HG03196 (cell line): ENCODE results near the gene CCDC126.
A peak's percentile ranks its signal among the peaks of the same experiment; 100 is the strongest.
"Not testable (repeated sequence)": the region's sequence is repeated elsewhere in the genome, so short reads cannot be mapped to it uniquely, and the experiment has no call there.

Experiments used
- ATAC-seq: cut with Tn5 transposase; IDR thresholded peaks from one replicate; pipeline ENCODE4 v1.9.1; 2021; ENCODE audit not compliant: unreplicated experiment

CCDC126 gene

DNA sequence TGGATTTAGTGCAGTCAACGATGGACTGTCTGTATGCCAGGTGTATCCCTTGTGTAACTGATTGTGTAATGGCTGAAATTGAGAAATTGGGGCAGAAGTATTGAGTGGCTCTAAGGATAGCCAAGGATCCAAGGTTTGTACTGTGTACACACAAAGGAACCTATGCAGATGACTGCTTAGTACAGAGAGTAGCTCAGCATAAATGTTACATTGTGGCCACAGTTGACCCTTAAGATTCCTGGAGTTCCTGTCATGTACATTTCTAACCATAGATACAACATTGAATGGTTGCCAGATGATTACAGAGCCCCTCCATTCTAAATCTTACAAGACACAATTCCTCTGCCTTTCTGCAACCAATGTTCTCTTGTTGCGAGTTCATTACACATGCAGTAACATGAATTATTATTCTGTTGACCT, 25.3 kb downstream of the CCDC126 start:
- no peak for ATAC-seq

DNA sequence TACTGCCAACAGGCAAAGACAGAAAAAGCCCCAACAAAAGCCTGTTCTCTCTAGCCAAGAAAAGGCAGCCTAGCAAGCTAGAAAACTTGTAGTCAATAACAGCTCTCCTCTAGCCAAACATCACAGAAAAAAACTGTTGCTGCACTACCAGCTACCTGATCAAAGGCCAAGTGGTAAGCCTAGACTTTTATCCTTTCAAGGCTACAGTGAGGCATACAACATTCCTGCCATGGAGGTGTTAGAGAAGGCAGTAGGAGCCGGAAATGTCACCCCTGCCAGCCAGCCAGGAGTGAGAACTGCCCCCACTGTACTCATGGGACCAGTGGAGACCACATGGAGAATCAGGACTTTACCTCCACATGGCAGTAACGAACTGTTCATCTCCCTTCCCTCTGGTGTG, 31.2 kb downstream of the CCDC126 start:
- no peak for ATAC-seq

DNA sequence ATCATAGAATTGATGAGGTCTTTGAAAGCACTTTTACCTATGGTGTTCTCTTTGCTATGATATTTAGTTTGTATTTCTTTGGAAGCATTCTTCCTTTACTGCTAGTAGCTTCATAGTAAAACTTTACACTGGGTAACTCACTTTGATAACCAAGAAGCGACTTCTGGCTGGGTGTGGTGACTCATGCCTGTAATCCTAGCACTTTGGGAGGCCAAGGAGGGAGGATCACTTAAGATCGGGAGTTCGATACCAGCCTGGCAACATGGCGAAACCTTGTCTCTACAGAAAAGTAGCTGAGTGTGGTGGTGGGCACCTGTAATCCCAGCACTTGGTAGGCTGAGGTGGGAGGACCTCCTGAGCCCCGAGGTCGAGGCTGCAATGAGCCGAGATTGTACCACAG, 36.2 kb downstream of the CCDC126 start:
- ATAC-seq: no peak

DNA sequence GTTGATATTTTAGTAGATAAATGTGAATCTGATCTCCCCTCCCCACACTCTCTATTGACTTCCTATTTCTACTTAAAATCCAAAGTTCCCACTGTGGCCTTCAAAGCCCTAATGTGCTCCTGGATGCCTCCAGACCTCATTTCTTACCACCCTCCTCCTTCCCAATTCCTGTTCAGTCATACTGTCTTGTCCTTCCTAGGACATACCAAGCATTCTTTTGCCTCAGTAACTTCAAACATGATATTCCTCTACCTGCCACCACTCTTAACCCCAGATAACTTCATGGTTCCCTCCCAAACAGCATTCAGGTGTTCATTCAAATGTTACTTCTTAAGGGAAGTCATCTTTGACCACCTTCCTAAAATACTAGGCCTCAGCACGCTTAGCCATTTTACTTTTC, 48.6 kb downstream of the CCDC126 start:
- no peak for ATAC-seq

DNA sequence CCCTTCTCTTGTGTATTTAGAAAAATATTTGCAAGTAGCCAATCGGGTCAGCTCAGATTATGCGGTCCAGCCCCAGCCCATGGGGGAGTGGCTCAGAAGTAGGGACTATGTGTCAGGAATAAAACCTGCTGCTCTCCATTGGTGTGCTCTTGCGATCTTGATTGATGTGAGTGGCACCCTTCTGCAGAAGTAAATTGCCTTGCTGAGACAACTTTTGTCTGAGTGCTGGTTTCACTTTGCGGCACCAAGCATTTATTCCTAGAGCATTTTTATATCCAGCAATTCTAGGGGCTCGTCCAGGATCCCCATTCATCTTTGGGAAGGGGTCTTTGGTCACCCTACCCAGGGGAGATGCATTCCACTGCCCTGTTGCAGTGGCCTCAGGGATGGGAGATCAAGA, 56.8 kb downstream of the CCDC126 start:
- ATAC-seq: no peak

DNA sequence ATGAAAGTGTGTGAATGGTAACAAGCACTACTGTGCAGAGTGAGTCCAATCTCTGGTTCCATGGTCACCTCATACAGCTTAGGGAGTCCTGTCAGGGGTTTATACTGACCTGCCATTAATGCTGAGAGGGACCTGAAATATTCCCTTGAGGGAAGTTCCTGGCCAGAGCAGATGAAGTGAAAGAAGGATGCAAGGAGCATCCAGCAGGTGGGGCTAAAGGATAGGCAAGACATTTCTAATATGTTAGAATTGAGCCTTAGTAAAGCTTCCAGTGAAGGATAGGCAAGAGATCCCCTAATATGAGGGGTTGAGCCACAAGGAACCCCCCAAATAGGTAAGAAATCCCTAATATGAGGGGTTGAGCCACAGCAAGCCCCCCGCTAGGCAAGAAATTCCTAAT, 57.3 kb downstream of the CCDC126 start:
- no peak for ATAC-seq

DNA sequence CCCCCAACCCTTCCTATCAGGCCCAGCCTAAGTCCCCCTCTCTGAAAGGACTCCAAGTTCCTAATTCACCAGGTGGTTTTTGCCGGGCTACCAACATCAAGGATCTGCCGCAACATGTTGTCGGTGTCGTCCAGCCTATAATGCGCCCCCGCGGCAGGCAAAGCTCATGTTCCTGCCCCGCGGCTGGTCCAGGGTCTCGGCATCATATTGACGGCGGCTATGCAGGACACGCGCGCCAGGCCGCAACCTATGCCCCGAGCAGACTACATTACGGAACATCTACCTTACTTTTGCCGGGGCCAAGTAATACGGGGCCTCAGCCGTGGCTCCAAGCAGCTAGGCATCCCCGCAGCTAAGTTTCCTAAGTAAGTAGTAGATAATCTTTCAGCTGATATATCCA, 58.3 kb downstream of the CCDC126 start:
- no peak for ATAC-seq

DNA sequence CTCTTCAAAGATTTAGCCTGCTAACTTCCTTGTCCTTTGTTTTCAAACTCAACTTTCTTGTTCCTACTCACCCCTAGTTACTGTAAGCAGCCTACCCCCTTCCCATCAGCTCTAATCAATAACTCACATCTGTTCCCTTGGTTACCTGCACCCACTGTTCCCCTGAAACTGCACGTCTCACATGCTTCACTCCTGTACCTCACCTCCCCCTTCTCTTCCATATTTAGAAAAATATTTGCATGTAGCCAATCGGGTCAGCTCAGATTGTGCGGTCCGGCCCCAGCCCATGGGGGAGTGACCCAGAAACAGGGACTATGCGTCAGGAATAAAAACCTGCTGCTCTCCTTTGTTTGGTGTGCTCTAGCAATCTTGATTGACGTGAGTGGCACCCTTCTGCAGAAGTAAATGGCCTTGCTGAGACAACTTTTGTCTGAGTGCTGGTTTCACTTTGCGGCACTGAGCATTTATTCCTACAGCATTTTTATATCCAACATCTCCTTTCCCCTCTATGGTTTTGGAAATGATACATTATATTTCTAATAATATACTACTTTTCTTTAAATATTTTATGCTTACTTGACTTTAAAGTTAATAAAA, 61.7 kb downstream of the CCDC126 start:
- ATAC-seq: no peak

DNA sequence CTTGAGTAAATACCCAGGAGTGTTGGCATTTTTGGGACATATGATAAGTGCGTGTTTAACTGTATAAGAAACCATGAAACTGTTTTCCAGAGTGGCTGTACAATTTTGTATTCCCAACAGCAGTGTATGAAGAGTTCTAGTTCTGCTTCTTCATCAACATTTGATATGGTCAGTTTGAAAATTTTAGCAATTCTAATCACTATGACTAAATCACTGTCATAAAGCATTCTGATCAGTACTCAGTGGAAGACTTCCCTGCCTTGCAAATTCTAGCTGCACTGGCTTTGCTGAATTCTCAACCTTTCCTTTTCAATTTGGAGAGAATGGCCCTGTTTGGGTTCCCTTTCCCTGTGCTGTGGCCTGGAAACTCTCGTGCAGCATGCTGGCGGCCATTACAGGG, 64.2 kb downstream of the CCDC126 start:
- no peak for ATAC-seq

DNA sequence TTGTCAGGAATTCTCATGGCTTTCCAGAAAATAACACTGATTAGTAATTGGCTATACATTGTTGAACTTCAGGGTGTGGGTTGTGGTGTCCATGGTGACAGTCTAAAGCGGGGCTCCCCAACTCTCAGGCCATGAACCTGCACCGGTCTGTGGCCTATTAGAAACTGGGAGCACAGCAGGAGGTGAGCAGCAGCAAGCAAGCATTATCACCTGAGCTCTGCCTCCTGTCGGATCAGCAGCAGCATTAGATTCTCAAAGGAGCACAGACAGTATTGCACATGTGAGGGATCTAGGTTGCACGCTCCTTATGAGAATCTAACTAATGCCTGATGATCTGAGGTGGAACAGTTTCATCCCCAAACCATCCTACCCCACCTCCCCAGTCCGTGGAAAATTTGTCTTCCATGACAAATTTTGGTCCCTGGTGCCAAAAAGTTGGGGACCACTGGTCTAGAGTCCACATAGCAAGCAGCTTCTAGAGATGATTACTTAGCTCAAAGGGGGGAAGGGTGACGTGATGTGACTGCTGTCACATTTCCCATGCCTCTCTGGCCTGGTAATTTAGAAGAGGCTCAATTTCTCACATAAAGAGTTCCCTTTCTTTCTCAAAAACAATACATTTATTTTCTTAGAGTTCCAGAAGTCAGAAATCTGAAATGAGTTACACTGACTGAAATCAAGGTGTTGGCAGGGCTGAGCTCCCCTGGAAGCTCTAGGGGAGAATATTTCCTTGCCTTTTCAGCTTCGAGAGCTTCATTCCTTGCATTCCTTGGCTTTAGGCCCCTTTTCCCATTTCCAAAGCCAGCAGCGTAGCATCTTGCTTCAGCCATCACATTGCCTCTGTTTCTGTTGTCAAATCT, 65.2 kb downstream of the CCDC126 start:
- ATAC-seq: no peak

DNA sequence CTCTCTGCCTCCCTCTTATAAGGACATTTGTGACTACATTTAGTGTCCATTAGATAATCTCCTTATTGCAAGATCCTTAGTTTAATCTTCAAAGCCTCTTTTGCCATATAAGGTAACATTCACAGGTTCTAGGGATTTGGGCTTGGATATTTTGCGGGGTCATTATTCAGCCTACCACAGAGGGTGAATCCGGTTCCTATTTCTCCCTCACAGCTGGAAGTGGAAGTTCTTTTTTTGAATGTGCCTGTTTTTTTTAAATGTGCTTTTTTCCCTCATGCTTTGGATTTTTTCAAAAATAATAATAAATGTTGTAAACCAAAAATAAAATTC, 65.8 kb downstream of the CCDC126 start:
- ATAC-seq: no peak

DNA sequence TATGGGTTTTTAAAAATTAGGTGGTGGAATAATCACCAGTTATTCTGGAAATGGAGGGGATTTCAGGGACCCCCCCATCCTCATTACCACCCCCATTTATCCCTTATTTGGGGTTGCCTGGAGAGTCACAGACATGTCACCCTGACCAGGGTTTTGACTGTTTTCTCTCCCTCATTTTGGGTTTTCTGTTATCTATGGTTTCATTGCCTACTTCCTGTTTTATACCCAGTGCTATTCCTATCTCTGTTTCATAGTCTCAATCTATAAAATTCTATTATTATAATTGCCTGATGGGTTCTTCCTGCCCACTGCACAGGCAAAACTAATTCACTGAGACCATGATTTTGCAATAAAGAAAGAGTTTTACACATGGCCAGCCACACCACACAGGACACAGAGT, 66.9 kb downstream of the CCDC126 start:
- ATAC-seq: no peak

DNA sequence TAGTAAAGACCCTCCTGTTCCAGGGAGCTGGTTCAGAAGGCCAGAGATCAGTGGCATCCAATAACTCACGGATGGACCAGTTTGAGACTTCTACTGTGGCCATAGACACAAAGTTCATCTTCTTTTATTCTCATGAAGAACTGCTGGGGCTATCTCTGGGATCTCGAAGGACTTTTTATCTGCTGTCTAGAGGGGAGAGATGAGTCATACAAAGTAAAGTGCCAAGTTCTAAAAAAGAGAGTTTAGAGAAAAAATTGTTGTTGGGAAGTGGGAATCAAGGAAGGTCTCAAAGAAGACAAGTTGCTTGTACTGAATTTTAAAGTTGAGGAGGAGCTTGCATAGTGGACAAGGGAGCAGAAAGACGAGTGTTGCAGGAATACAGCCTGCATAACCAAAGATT, 74.9 kb downstream of the CCDC126 start:
- ATAC-seq: no peak

DNA sequence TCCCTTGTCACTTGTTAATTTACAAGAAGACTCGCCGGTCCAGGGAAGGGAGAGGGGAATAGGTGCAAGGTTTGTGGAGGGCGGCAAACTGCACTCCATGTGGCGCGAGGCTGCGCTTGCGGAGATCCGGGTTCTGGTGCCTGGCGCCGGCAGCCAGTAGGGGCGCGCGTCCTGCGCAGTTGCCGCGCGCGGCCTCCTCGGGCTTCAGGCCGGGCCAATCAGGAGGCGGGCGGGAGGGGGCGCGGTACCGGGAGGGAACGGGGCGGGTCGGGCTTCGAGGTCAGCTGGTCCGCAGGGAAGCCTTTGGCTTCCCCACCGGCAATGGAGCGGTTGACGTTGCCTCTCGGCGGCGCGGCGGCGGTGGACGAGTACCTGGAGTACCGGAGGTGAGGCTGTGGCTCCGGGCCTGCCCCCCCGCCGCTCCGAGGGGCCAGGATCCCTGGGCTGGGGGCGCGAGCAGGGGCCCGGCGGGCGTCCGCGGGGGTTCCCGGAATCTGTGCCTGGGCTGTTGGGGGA, 82.8 kb downstream of the CCDC126 start, which contains the start of gene FAM221A:
Gene FAM221A, plus strand, starts transcription at position 302 of the 516 bp plus-strand sequence. Its CDS starts 20 bp downstream, at position 322.
- peak; percentile 98 for ATAC-seq

DNA sequence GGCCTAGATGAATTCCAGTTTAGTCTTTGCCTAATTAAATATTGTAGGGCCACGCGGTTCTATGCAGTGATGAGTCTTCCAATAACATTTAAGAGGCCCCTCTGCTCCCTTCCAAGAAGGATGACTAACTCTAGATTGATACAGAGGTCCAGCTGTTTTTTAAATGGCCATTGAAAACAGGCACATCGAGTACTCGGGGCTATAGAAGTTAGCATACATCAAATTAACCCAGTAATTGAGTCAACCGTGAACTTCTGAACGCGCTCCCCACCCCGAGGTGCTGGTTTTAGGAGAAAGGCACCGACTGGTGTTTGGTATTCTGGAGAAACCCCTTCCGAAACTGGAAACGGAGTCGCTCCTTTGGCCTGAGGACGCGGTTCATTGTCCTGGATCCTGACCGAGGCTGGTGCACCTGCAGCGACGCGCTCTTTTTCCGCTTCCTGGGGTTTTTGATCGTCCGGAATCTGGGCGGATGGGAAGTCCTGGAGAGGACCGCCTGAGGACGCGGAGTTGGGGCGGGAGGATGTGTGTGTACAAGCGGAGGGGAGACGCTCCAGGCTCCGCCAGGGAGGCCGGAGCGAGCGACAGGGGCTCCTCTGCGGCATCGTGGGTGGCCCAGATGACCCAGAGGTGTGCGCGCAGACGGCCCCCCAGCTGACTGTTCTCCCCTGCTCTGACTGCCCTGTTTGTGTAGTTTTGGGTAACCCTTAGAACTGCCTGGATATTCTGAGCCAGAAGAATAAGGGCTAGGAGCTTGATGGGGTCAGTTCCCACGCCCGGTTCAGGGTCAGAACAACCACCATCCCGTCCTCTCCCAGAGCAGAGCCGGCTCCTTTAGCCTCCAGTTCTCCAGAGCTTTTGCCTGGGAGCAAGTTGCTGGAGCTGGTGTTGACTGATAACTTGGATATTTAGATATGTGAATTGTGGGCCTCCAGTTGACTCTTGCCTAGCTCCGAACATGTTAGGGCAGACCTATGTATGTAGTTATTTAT, 83.5 kb downstream of the CCDC126 start:
- ATAC-seq: no peak

DNA sequence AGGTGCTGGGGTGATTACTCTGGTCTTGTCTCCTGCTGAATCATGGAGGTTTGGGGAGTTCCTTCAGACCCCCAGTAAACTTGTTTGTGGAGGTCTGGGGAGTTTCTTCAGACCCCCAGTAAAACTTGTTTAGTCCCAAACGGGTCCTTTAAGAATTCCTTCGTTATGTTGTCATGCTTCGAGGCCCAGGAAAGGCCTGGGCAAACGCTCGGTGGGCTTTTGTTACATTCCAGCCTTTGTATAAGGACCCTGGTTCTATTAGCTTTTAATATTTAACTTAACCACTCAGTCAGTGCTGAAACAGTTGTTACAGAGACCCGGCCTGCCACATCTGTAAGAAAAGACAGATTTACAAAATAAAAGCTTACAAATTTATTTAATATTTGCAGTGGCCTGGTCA, 86.9 kb downstream of the CCDC126 start:
- ATAC-seq: not testable (repeated sequence)

DNA sequence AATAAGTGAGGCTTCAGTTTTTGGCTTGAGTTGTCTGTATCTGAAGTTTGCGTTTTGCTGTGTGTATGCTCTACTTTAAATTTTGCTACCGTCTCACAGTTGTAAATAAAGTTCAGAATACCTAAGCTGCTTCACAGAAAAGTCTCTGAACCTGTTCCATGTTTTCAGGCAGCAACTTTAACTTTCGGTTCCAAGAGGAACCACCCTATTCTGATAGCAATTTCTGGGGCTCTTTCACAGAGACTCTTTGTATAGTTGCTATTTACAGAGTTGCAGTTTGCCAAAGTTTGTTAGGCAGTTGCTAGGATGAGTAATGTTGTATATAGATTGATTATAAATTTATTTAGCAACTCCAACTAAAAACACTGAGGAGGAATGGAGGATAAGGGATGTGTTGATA, 88.5 kb downstream of the CCDC126 start:
- ATAC-seq: no peak

DNA sequence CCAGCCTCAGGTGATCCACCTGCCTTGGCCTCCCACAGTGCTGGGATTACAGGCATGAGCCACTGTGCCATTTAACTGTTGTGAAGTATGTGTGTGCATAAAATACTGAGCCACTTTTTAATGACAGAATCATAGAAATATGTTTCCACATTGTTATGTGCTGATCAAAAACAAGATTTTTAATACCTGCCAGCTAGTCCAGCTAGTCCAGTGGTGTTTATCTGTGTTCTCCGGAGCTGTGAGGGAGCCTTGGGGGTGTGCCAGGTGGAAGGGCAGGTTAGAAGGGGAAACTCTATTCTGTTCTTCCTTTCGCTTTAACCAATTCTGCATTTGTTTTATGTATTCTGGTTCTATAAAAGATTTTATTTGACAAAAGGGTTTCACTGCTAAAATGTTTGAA, 89.8 kb downstream of the CCDC126 start:
- no peak for ATAC-seq

DNA sequence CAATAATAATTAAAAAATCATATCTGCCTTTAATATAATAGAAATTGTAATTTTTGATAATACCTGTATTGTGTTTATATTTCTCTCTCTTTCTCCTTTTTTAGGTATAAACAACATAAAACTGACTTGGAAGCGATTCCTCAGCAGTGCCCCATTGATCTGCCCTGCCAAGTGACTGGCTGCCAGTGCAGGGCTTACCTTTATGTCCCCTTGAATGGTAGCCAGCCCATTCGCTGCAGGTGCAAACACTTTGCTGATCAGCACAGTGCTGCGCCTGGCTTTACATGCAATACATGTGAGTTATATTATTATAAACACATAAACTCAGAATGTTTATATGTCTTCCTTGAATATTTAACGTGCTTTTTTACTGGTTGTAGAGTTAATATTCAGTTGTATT, 92.0 kb downstream of the CCDC126 start:
- ATAC-seq: no peak

DNA sequence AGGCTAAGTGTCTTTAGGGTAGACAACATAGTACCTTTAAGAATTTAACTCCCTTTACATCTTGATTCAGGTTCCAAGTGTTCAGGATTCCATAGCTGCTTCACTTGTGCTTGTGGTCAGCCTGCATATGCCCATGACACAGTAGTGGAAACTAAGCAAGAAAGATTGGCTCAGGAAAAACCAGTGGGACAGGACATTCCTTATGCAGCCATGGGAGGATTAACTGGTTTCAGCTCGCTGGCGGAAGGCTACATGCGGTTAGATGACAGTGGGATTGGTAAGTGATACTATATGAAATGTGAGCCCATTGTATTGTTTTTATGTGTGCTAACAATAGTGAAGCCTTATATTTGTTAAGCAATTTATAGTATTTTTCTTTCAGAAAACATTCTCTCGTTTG, 94.1 kb downstream of the CCDC126 start:
- no peak for ATAC-seq

DNA sequence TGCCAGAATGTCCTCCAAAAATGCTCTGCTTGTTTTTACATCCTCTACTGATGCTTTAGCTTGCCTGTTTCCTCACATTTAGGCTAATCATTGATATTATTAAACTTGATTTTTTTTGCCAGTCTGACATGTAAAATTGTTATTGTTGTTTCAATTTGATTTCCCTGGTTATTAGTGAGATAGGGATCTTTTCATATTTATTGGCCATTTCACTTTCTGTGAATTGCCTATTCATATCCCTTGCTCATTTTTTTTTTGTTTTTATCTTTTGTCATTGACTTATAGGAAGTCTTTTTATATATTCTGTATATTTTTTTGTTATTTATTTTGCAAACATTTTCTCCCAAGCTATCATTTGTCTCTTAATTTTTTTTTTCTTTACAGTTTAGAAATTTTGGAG, 96.0 kb downstream of the CCDC126 start:
- ATAC-seq: no peak
